Measurements from ENCODE around the gene MAB21L4. TPM values are rescaled to one million over a fixed set of nuclear protein-coding genes. Genes with fewer than 3 reads are reported as not detected.

The MAB21L4 gene
- total and polyA plus RNA-seq, 2 of the 8 experiments (the other 6 are each of a cell fraction or from before 2014, with no cell fraction given) = 0.11 TPM; not detected in 1

DNA sequence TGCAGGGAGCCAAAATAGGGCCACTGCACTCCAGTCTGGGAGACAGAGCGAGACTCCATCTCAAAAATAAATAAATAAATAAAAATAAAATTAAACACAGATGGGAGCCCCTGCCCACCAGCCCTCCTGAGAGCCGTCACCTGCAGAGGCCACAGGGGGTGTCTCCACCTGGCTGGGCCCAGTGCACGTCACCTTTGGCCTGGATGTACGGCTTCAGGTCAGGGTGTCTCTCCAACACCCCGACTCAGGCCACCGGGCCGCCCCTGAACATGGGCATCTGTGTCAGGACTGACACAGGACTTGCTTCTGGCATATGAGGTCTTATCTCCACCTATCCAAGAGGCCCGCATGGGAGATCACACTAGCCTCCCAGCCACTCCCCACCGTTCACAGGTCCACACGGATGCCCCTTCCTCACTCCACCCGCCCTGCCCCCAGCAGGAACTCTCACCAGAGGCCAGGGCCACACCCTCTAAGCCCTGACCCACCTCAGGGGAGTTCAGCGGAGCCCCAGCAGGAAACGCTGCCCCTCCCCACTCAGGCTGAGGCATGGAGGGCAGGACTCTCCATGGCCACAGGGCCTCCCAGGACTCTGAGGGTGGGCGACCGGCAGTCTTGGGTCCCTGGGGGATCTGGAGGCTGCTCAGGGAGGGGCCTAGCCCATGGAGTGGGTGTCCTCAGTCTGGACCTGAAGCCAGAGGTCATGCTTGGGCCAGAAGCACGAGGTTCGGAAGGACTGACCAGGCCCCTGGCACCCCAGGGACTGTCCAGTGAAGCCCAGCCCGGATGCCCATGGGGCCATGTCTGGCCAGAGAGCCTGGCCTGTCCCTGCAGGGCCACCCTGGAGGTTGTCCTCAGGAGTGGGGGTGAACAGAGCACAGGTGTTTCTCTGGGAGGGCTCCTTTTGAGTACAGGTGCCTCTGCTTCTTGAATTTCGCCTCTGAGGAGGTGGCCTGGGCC is 8.5 kb upstream of the MAB21L4 start (continued):
- TF ChIP-seq, protein P1, sequence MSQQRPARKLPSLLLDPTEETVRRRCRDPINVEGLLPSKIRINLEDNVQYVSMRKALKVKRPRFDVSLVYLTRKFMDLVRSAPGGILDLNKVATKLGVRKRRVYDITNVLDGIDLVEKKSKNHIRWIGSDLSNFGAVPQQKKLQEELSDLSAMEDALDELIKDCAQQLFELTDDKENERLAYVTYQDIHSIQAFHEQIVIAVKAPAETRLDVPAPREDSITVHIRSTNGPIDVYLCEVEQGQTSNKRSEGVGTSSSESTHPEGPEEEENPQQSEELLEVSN (IDR thresholded peaks at IDR 0.05) = no peak
- TF ChIP-seq BRCA1 (IDR thresholded peaks at IDR 0.05; ENCODE audit: low read depth, low read length) = no peak
- TF ChIP-seq BCL11A (IDR thresholded peaks at IDR 0.05; ENCODE audit: low read depth in 2 of 2, low read length in 2 of 2) = no peak
- no peak for TF ChIP-seq RAD21 (IDR thresholded peaks at IDR 0.05 in 1 of 2, conservative IDR thresholded peaks at IDR 0.05 in 1 of 2; ENCODE audit: low read depth in 2 of 2, low read length in 2 of 2)
- no peak for TF ChIP-seq CHD2 (IDR thresholded peaks at IDR 0.05; ENCODE audit: low read length)

Data from H1 (cell line).